ENCODE data around the gene ZNF134. TPM values are rescaled to one million over a fixed set of nuclear protein-coding genes. Genes with fewer than 3 reads are reported as not detected.

The ZNF134 gene
- total RNA-seq, 2 experiments from 2014 or later, result 6.9 to 7.0 TPM

Other genes starting within 250 kb of the ZNF134 start
- 10 to 100 TPM; 11.9 to 13.3 TPM for gene ZNF548, start 224.4 kb upstream of the ZNF134 start, total RNA-seq
- gene ZNF17, start 203.1 kb upstream of the ZNF134 start, total RNA-seq, result 1 to 10 TPM; 4.6 to 6.3 TPM
- 1 to 10 TPM; 8.2 to 9.9 TPM for gene ZNF749, start 178.9 kb upstream of the ZNF134 start, total RNA-seq
- gene VN1R1, start 157.1 kb upstream of the ZNF134 start, total RNA-seq, result under 1 TPM; 0.15 to 0.19 TPM
- gene ZNF772, start 136.7 kb upstream of the ZNF134 start, total RNA-seq, result 1 to 10 TPM; 6.0 to 8.3 TPM
- gene ZNF419, start 126.5 kb upstream of the ZNF134 start, total RNA-seq, result 1 to 10 TPM; 5.3 to 5.9 TPM
- gene ZNF773, start 114.3 kb upstream of the ZNF134 start, total RNA-seq, result 1 to 10 TPM; 4.2 to 5.0 TPM
- gene ZNF549, start 86.9 kb upstream of the ZNF134 start, total RNA-seq, result 1 to 10 TPM; 1.8 TPM
- 1 to 10 TPM; 6.6 to 9.3 TPM for gene ZNF550, start 54.4 kb upstream of the ZNF134 start, total RNA-seq
- gene ZNF416, start 35.3 kb upstream of the ZNF134 start, total RNA-seq, result 1 to 10 TPM; 1.5 to 2.0 TPM
- gene ZIK1, start 30.1 kb upstream of the ZNF134 start, total RNA-seq, result 1 to 10 TPM; 3.3 to 3.6 TPM
- gene ZNF530, start 14.4 kb upstream of the ZNF134 start, total RNA-seq, result 1 to 10 TPM; 4.0 to 4.4 TPM
- 1 to 10 TPM; 5.2 to 5.7 TPM for gene ZNF211, start 18.9 kb downstream of the ZNF134 start, total RNA-seq
- gene ZSCAN4, start 54.7 kb downstream of the ZNF134 start, total RNA-seq, result not detected
- gene ZNF551, start 67.7 kb downstream of the ZNF134 start, total RNA-seq, result 1 to 10 TPM; 4.7 to 6.0 TPM
- under 1 TPM; 0.64 to 0.69 TPM for gene ZNF154, start 95.0 kb downstream of the ZNF134 start, total RNA-seq
- 1 to 10 TPM; 7.1 to 7.2 TPM for gene ZNF671, start 113.4 kb downstream of the ZNF134 start, total RNA-seq
- 10 to 100 TPM in 1 of 2 experiments, 1 to 10 TPM in 1; 9.4 to 10.3 TPM for gene ZNF776, start 132.6 kb downstream of the ZNF134 start, total RNA-seq
- gene ZNF586, start 155.4 kb downstream of the ZNF134 start, total RNA-seq, result 10 to 100 TPM; 14.5 to 14.9 TPM
- gene ZNF552, start 200.7 kb downstream of the ZNF134 start, total RNA-seq, result 1 to 10 TPM; 3.9 to 4.4 TPM
- 1 to 10 TPM; 8.7 to 9.2 TPM for gene ZNF587B, start 216.1 kb downstream of the ZNF134 start, total RNA-seq
- 10 to 100 TPM; 17.5 to 20.2 TPM for gene ZNF587, start 235.6 kb downstream of the ZNF134 start, total RNA-seq